Measurements from ENCODE around the gene ACTN1.

ACTN1 gene

DNA sequence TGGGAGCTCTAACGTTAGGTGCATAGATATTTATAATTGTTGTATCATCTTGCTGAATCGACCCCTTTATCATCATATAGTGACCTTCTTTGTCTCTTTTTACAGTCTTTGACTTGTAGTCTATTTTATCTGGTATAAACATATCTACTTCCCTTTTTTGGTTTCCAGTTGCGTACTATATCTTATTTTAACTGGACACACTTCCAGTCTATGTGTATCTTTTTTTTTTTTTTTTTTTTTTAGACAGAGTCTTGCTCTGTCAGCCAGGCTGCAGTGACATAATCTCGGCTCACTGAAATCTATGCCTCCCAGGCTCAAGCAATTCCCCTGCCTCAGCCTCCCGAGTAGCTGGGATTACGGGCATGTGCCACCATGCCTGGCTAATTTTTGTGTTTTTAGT lies 144.3 kb downstream of the ACTN1 start:
- TF ChIP-seq, protein P1, sequence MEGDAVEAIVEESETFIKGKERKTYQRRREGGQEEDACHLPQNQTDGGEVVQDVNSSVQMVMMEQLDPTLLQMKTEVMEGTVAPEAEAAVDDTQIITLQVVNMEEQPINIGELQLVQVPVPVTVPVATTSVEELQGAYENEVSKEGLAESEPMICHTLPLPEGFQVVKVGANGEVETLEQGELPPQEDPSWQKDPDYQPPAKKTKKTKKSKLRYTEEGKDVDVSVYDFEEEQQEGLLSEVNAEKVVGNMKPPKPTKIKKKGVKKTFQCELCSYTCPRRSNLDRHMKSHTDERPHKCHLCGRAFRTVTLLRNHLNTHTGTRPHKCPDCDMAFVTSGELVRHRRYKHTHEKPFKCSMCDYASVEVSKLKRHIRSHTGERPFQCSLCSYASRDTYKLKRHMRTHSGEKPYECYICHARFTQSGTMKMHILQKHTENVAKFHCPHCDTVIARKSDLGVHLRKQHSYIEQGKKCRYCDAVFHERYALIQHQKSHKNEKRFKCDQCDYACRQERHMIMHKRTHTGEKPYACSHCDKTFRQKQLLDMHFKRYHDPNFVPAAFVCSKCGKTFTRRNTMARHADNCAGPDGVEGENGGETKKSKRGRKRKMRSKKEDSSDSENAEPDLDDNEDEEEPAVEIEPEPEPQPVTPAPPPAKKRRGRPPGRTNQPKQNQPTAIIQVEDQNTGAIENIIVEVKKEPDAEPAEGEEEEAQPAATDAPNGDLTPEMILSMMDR (IDR thresholded peaks at IDR 0.05; ENCODE audit: low read depth, low read length) = no peak
- no peak overlapping the region for H3K4me3 ChIP-seq (ENCODE audit: low read depth, low read length)

- no peak overlapping the region for H3K4me3 ChIP-seq (ENCODE audit: low read depth, low read length)
- TF ChIP-seq, protein P1 (IDR thresholded peaks at IDR 0.05; ENCODE audit: low read depth, low read length) = no peak
Observed at GRCh38 chr14:68828698-68829097, 150.4 kb downstream of the ACTN1 start.

DNA sequence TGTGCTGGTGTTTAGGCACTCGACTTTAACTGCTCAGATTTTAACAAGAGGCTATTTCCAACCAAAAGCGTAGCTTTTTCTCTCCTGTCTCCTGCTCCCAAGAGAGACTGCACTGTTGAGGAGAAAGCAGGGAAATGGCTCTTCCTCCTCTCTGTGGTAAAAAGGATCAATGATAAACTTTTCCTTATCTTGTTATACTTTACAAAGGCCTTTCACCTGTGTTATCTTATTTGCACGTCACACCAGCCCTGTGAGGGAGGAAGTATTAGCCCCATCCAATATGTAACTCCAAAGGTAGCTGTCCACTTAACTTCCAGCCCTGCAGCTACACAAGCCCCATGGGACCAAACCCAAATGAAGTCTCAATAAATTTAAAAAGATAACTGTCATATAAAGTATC lies 153.4 kb downstream of the ACTN1 start:
- H3K4me3 ChIP-seq (ENCODE audit: low read depth, low read length) = no peak overlapping the region
- TF ChIP-seq, protein P1 (IDR thresholded peaks at IDR 0.05; ENCODE audit: low read depth, low read length) = no peak

DNA sequence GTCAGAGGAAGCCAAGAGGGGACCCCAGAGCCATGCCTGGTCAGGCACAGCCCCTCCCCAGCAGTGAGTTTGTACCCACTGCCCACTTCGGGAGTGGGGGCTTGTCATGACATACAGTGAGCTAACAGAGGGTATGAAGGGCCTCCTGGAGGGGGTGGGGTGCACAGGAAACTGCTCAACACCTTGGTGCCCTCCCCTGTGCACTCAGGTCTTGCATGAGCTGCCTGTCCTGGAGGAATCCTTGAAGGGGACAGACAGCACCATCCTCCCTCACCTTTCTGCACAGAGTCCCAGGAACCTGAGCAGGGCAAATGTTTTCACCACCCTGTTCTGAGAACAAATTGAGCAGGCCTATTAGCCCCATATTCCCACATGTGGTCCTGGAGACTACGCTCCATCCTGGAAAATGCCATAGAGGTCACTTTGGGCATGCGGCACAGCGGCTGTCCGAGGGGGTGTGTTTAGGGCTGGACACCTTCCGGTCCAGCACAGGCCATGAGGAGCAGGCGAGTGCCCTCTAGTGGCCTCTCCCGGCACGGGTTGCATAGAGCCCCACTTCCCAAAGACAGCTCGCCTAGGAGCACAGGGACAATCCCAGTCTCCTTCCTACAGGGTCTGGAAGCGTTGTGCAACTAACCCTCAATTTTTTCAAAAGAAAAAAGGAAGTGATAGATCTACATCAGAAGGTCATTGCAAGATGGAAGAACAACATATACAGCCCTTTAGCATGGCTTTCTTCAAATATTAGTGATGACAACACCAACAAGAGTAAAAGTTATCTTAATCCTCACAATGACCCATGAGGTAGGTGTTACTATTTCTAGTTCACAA lies 154.4 kb downstream of the ACTN1 start:
- H3K4me3 ChIP-seq (ENCODE audit: low read depth, low read length) = no peak overlapping the region
- TF ChIP-seq, protein P1 (IDR thresholded peaks at IDR 0.05; ENCODE audit: low read depth, low read length) = peak; percentile 90

- no peak overlapping the region for H3K4me3 ChIP-seq (ENCODE audit: low read depth, low read length)
- TF ChIP-seq, protein P1 (IDR thresholded peaks at IDR 0.05; ENCODE audit: low read depth, low read length) = no peak
Observed at GRCh38 chr14:68824207-68824516, 154.9 kb downstream of the ACTN1 start.

Data from WI38 (cell line).